NCI-H748 treated with DMSO at 0.1 percent for 48 hours (cell line): ENCODE results near the gene TNFAIP2.
A peak's percentile ranks its signal among the peaks of the same experiment; 100 is the strongest.
"Not testable (repeated sequence)": the region's sequence is repeated elsewhere in the genome, so short reads cannot be mapped to it uniquely, and the experiment has no call there.

Experiments
- DNase-seq: peaks from one replicate; lab custom pipeline; 2025; lab: John Stamatoyannopoulos, UW

The TNFAIP2 gene

DNA sequence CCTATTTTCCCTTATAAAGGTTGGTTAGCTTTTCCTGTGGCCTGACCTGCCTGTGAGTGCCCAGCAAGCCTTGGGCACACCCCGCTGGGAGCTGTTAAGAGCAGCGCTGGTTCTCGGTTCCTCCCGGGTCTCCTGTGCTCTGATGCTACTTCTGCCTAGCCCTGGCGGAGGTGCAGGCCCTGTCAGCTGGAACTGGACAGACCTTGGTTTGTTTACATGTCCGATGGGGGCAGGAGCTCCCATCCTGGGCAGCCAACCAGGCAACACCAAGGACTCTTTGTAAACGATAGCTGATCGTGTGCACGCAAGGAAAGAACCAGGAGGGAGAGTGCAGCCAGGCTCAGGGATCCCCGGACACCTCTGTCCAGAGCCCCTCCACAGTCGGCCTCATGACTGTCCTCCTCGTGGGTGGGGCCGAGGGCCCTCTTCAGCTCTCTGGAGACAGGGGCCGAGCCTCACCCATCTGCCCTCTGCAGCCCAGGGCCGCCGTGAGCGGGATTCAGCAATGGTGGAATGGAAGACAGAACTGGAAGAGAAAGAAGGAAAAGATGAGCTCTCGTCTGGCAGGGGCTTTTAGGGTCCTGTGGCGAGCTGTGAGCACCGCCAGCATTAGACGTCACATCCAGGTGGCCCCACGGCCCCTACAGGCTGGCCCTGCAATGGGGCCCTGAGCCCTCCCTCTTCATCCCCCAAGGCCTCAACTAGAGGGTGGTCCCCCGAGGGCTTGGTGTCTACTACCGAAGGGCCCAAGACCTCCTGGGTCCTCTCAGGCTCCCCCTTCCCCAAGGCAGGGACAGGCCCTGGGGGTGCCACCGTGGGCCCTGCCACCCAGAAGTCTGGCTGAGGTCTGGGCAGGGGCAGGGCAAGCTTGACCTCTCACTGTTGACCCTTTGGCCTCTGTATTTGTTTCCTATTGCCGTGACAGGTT lies 12.3 kb downstream of the TNFAIP2 start:
- no peak for DNase-seq

DNA sequence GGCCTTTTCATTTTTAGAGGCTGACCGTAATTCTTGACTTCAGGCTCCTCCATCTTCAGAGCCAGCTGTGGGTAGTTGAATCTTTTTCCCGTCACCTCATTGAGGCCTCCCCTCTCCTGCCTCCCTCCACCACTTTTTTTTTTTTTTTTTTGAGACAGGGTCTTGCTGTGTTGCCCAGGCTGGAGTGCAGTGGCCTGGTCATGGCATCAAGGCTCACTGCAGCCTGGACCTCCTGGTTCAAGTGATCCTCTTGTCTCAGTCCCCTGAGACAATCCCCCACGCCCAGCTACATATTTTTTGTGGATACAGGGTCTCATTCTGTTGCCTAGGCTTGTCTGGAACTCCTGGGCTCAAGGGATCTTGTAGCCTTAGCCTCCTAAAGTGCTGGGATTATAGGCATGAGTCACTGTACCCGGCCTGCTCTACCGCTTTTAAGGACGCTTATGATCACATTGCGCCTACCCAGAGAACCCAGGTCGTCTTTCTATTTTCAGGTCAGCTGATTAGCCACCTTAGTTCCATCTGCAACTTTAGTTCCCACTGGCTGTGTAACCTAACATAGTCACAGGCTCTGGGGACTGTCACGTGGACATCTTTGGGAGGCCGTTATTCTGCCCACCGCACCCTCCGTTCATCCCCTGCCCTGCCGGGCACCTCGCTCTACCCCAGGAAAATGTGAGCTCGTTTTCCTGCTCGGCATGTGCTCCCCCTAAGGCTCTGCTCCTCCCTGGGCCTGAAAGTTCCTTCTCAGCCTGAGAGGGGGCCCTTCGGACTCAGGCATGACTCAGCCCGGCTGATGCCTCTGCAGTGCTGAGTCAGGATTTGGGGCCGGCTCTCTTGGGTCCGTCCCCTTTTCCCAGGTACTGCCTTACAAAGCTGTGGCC lies 13.4 kb downstream of the TNFAIP2 start:
- no peak for DNase-seq

DNA sequence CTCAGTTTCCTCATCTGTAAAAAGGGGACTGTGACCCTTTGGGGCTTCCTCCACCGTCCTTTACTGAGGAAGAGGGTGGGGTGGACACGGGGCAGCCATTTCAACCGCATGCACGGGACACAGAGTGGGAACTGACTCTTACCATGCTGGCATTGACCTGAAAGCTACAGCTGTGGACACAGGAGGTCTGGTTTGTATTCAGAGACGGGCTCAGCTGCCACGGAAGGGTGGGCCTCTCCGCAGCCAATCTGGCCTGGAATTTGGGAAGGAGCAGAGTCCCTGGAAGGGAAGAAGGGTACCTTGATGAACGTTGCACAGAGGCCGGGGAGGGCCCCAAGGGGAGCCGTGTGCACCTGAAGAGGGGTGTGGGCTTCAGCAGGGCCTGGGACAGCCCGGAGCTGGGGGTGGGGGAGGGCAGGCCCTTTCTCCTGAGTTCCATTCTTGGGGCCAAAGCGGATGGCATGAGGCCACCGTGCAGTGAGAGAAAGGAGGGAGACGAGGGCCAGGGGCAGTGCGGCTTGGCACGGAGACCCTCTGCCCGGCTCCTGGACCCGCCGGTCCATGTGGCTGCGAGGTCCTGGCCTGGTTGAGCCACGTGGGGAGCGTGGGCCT lies 14.5 kb downstream of the TNFAIP2 start:
- DNase-seq = no peak

DNA sequence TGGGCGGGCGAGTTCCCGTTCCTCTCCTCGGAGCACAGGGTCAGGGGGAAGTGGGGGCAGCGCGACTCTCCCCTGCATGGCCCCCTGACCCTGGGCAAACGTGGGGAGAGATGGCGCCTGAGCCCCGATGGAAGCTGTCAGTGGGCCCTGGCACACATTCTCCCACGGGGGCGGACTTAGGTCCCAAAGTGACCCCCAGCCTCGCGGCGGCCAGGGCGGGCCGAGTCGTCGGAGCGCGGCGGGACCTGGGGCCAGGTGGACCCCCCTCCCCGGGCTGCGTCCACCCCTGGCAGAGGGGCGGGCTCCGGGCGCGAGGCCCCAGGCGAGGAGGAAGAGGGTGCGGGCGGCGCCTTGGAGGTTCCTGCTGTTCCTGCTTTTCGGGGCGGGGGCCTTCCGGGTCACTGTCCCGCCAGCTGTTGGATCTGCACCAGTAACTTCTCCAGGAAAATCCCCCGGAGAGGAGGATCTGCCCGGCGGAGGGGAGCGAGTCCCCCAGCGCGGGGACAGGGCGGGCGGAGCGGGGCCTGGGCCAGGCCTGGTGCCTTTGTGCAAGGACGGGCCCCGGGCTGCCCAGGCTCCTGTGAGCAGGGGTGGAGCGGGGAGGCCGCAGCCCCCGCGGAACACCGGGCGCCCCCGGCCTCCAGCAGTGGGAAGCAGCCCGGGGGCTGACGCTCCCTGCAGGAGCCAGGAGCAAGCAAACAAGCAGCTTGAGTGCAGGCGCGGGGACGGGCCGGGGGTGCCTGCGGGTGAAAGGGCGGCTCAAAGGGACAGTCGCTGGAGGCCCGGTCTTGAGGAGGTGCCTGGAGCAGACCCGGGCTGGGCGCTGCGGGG lies 15.3 kb downstream of the TNFAIP2 start:
- no peak for DNase-seq

DNA sequence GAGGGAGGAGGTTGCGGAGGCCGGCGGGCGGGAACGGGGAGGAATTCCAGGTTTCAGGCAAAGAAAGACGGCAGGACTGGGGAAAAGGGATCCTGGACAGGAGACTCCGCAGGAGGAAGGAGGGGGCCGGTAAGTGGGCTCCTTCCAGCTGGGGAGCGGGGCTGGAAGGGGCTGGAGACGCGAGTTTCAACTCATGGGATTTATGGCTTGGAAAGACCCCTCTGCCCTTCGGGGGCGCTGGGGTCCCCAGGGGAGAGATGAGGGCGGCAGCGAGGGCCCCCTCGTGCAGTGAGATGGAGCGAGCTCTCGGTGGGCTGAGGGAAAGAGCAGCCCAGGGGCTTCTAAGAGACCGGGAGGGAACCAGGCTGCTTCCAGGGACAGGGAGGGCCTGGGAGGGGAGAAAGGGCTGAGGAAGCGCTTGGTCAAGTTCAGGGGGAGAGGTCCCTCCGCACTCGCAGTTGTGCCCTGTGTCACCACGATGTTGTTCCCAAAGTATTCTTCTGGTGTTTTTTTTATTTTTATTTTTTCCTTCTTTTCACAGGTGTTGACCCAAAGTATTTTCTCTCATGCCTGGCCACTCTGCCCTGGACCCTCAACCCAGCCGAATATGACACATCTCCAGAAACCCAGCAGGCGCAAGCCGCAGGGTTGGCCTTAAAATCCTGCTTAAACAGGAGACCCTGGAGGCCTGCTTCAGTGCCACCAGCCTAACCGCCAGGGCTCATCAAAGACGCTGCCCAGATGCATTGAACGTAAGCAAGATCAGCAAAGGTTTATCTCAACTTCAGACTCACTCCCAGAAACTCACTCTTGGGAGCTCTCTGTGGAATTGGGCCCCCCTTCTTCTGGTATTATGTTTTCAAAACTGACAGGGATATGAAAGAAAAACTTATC lies 16.1 kb downstream of the TNFAIP2 start:
- no peak for DNase-seq

DNA sequence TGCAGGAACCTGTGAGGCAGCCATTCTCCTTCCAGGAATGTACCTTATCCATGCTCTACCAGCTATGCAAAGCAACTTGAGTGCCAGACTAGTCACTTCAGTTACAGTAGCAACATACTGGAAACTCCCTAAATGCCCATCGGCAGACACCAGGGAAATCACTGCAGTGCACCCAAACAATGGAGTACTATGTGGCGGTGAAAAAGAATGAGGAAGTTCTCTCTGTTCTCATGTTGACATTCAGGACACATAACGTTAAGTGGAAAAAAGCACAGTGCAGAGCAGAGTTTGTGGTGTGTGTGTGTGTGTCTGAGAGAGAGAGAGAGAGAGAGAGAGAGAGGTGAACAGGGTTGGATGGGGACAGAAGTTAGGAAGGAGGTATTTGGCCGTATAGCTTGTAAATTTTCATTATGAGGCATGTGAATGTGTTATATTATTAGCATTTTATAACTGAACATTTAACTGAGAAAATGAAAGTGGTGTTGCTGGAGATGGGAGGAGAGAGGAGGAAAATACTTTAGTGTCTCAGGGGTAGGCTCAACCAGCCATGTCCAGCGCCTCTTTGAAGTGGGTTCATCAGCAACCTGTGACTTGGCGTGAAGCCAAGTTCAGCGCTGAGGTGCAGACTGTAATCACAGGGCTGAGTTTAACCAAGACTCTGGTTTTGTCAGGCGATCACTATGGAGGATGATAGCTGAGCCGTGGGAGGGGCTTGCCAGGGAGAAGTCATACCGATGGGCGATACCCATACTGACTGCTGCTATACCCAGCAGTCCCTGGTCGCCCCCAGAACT lies 17.3 kb downstream of the TNFAIP2 start:
- peak; percentile 73 for DNase-seq

DNA sequence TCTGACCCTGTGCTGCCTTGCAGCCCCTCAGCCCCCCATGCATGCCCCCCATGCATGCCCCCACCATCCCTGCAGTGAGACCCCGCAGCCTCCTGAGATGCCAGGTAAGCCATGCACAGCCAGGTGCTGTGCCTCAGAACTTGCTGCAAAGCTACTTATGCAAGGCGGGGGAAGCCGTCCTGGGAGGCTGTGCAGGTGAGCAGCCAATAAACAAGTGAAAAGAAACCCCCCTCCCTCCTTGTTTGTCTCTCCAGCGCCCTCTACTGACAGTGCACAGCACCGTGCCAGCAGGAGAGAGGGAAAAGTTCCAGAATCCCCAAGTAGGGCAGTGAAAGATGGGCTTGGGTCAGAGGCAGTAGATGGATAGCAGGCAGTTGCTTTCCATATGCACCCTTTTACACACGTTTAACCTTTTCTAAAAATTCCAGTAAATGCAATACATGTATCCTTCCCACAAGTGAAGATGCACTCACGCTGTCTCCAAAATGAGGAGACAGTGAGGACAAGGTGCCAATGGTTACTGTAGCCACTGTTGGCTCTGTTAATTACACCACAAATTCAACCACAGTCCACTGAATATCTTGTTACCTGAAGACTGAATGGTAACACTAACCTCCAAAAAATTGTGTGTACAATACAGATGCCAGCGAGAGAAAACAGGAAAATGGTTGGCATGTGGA lies 18.0 kb downstream of the TNFAIP2 start:
- peak; percentile 57 for DNase-seq

DNA sequence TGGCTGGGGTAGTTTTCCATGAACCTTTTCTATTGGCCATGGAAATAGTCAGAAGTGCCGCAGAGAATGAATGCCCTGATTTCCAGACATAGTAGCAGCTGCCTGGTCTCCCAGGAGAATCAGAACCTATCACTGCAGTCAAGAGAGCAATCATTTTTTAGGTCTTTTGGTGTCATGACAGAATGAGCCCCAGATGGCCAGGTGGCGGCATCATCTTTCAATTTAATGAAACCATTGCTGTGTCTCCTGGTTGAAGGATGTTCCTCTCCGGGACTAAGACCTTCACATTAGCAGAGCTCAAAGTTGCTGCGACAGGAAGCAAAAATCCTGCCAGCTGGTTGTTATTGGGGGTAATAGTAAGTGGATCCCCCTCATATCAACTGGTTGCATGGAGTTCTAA lies 18.8 kb downstream of the TNFAIP2 start:
- DNase-seq = no peak

DNA sequence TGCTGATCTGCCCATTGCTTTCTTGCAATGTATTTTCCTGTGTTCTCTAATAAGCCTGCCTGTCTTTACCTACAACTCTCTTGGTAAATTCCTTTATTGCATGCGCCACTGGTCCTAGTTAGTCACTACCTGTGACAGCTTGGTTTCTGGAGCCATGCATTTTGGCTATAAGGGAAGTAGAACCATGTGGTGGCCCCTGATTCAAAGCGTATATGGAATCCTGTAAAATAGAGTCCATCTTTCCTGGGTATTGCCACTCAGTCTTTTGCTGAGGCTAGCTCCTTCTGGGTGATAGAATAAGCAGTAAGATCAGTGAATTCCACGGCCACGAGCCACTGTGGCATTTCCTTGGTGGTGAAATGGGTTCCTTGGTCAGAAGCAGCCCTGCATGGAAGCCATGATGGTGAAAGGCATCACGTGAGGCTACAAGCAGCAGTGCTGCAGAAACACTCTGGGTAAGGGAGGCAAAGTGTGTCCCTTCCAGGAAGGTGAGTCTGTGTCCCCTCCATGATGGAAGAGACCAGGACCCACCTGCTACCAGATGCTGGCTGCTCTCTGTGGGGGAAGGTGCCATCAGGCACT lies 19.6 kb downstream of the TNFAIP2 start:
- no peak for DNase-seq

DNA sequence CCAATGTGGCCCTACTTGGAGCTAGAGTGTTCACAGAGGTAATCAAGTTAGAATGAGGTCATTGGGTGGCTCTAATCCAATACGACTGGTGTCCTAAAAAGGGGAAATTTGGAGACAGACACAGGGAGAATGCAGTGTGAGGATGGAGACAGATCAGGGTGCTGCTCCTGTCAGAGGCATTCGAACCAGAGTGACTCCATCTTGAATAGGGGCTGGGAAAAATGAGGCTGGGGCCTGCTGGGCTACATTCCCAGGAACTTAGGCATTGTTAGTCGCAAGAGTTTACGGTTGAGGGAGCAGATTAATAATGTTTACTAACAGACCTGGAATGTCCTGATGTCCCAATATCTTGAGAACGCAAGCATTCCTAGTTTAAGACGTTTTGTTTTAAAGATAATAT lies 20.2 kb downstream of the TNFAIP2 start:
- DNase-seq = no peak

DNA sequence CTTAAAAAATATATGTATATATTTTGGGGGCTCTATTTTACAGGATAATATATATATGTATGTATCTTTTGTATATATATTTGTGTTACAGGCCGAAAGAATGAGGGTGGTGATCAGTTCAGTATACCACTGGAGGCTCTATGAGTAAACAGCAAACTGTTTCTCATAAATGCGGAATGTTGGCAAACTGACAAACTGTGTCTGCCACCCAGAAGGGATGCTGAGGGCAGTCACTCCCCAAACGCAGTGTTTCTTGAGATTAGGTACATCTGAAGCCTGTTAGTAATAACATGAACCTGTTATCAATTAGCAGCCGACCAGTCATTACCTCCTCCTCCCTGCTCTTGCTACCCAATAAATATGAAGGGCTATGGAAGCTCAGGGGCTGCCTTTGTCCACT lies 20.8 kb downstream of the TNFAIP2 start:
- no peak for DNase-seq

DNA sequence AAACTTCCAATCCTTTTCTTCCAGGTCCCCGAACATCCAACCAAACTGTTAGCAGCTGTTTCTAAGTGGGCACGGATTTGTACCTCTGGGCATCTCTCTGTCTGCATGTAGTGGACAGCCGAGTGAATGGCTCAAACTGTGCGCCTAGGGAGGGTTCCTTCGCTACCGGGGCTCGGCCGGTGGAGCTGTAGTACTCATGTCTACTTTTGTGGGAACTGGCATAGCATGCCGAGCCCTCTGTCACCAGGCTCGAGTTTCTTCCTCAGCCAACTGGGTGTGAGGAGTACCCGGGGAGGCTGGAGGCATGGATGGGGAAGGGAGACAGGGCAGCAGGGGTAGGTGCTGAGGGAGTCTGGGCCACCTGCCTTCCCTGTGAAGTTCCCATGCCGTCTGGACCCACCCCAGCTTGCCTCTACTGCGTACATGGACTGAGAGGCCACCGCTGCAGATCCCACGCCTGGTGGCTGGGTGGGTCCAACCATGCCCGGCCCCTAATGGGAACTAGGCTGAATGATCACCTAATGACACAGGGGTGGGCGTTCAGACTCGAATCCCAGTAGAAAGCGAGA lies 23.0 kb downstream of the TNFAIP2 start:
- no peak for DNase-seq

DNA sequence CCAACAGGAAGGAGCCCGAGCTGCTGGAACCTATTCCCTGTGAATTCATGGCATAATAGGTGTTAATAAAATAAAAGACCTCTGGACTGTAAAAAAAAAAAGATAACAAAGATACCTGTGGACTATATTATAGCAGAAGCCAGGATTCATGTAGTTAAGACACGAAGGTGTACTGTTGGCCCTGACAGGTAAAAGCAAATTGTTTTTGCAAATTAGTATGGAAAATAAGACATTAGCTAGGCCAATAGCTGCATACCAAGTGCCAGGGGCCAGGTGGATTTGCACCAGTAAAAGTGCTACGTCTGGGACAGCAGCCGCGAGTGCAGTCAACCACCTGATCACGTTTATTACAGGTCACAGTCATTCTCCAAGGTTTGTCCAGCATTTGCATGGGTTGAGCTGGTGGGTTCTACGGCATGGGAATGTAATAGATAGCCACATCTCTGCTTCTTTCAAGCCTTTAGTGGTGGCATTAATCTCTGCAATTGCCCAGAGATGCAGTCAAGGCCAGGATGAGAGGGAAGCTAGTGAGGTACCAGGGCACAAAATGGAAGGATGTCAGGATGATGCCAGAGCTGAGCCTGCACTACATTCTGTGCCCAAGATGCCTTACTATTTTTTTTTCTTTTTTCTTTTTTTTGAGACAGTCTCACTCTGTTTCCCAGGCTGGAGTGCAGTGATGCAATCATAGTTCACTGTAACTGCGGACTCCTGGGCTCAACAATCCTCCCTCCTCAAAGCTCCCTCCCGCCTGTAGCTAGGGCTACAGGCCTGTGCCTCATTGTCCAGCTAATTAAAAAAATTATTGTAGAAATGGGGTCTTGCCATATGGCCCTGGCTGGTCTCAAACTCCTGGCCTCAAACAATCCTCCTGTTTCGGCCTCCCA lies 26.3 kb downstream of the TNFAIP2 start:
- no peak for DNase-seq

DNA sequence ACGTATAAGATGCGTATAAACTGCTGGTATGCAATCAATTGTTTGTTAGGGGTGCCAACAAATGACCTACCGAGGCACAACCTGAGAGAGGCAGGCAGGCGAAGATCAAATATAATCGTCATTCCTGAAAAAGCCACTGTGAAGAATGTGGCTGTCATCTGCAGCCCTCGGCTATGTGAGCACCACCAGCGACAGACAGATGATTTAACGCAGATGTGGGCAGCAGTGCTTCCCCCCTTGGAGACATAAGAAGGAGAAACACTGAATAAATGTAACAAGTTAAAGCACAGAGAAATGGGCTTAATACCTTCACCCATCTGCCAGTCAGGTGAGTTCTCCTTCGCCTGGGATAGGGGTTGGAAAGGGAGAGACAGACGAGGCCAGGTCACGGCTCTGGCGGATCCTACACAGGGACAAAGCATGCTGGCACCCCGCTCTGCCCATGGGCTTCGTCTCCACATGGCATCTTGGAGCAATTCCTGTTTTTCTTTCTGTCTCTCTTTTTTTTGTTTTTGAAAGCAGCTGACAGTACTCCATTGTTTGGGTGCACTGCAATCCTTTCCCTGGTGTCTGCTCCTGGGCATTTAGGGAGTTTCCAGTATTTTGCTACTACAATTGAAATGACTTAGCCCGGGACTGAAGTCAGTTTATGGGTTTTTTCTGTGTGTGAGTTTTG lies 28.1 kb downstream of the TNFAIP2 start:
- no peak for DNase-seq

DNA sequence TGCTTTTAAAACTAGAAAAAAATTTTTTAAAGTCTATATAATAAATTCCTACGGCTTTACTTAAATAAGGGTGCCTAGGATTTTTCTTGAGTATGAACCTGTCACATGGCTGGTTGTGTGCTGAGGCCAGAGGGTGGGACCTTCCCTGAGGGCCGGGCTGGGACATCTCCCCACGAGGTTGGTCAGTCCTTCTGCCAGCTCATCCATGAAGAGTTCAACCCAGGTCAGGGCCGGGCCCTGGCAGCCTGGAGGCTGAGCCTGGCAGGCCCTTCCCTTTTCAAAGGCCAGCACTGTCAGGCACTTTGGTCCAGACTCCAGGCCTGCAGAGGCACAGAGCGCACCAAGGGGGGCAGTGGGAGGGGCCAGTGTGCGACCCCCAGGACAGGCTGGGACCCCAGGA lies 31.7 kb downstream of the TNFAIP2 start:
- no peak for DNase-seq

DNA sequence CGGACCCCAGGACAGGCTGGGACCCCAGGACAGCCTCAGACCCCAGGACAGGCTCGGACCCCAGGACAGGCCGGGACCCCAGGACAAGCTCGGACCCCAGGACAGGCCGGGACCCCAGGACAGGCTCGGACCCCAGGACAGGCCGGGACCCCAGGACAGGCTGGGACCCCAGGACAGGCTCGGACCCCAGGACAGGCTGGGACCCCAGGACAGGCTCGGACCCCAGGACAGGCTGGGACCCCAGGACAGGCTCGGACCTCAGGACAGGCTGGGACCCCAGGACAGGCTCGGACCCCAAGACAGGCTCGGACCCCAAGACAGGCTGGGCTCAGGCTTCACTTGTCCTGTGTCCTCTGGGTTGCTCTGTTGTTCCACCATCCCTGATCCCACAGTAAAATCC lies 32.2 kb downstream of the TNFAIP2 start:
- not testable (repeated sequence) for DNase-seq
